ENCODE results near the gene IGFLR1. TPM values are rescaled to one million over a fixed set of nuclear protein-coding genes. Genes with fewer than 3 reads are reported as not detected.

The IGFLR1 gene
- total RNA-seq, 1 donor from 2014 or later = 4.9 TPM

GRCh38 chr19:35759697-35760096 lies 17.4 kb upstream of the IGFLR1 start:
- intact Hi-C loops (cut with micrococcal nuclease) = no loop called here
- no peak overlapping the region for H3K27ac ChIP-seq (replicated peaks)
- H3K4me1 ChIP-seq = peaks cover 54% of the 10 kb centered on the region
- no peak for TF ChIP-seq CTCF (IDR thresholded peaks at IDR 0.05; ENCODE audit: borderline replicate concordance)
- no peak overlapping the region for H3K4me3 ChIP-seq
- H3K27me3 ChIP-seq (ENCODE audit: low read depth) = no peaks in the 10 kb centered on the region
- peaks cover 31% of the 10 kb centered on the region for H3K36me3 ChIP-seq
- H3K9me3 ChIP-seq (replicated peaks) = no peaks in the 10 kb centered on the region
- no peak for DNase-seq

- H3K9me3 ChIP-seq (replicated peaks) = no peaks in the 10 kb centered on the region
- intact Hi-C loops (cut with micrococcal nuclease) = no loop called here
- H3K27me3 ChIP-seq (ENCODE audit: low read depth) = no peaks in the 10 kb centered on the region
- H3K27ac ChIP-seq (replicated peaks) = peak within 1 kb of the TSS; percentile 99
- peak; percentile 97 for DNase-seq
- peaks cover 56% of the 10 kb centered on the region for H3K4me1 ChIP-seq
- peak within 1 kb of the TSS; percentile 100 for H3K4me3 ChIP-seq
- TF ChIP-seq CTCF (IDR thresholded peaks at IDR 0.05; ENCODE audit: borderline replicate concordance) = no peak
- peaks cover 24% of the 10 kb centered on the region for H3K36me3 ChIP-seq
Observed at GRCh38 chr19:35757749-35758608, 15.7 kb upstream of the IGFLR1 start, which contains the start of gene PROSER3. Gene PROSER3, plus strand, starts transcription at chr19:35758176. Its CDS starts 40 bp downstream, at chr19:35758216.

GRCh38 chr19:35757231-35757748 lies 15.0 kb upstream of the IGFLR1 start:
- peaks cover 24% of the 10 kb centered on the region for H3K36me3 ChIP-seq
- H3K9me3 ChIP-seq (replicated peaks) = no peaks in the 10 kb centered on the region
- peak overlapping the region; percentile 99 for H3K27ac ChIP-seq (replicated peaks)
- peak; percentile 87 for DNase-seq
- peak overlapping the region; percentile 100 for H3K4me3 ChIP-seq
- no peak for TF ChIP-seq CTCF (IDR thresholded peaks at IDR 0.05; ENCODE audit: borderline replicate concordance)
- H3K27me3 ChIP-seq (ENCODE audit: low read depth) = no peaks in the 10 kb centered on the region
- intact Hi-C loops (cut with micrococcal nuclease) = no loop called here
- H3K4me1 ChIP-seq = peaks cover 56% of the 10 kb centered on the region

- intact Hi-C loops (cut with micrococcal nuclease) = no loop called here
- H3K9me3 ChIP-seq (replicated peaks) = no peaks in the 10 kb centered on the region
Observed at GRCh38 chr19:35756377-35757230, 14.4 kb upstream of the IGFLR1 start, which contains the start of gene HSPB6. Gene HSPB6, minus strand, starts transcription at chr19:35757029. Its CDS starts 21 bp downstream, at chr19:35757008.

More at GRCh38 chr19:35756377-35757230, 14.4 kb upstream of the IGFLR1 start, which contains the start of gene HSPB6:
- no peak for TF ChIP-seq CTCF (IDR thresholded peaks at IDR 0.05; ENCODE audit: borderline replicate concordance)
- Histone ChIP-seq H3K27me3 (ENCODE audit: low read depth) (no peaks in the 10 kb centered on the region), H3K4me1 (peaks cover 62% of the 10 kb centered on the region), H3K27ac (replicated peaks) (peak within 1 kb of the TSS; percentile 99), H3K36me3 (peaks cover 20% of the 10 kb centered on the region), H3K4me3 (peak within 1 kb of the TSS; percentile 100)
- DNase-seq = peak; percentile 80

All from left ventricle myocardium inferior (tissue), 1 donor.